Breast epithelium (tissue), 3 donors: ENCODE measurements around the gene DHRS3.

Experiments used
- CTCF ChIP-seq, 3 donors: fragments of 450-650 bp; IDR thresholded peaks; one replicate each; pipeline ENCODE4 v1.5.1; 2016 to 2017; ENCODE audit warnings: antibody characterized with exemption in 3 of 3, mild to moderate bottlenecking in 3 of 3, moderate library complexity in 3 of 3
- POLR2A ChIP-seq: fragments of 450-650 bp; IDR thresholded peaks from one replicate; pipeline ENCODE4 v1.6.1; 2016; ENCODE audit warnings: antibody characterized with exemption, mild to moderate bottlenecking, moderate library complexity
- POLR2AphosphoS5 ChIP-seq, 3 donors: sonication (generic); formaldehyde crosslinking; IDR thresholded peaks; one replicate each; pipeline ENCODE4 v1.6.1; 2017; ENCODE audit warnings: antibody characterized with exemption in 3 of 3

DNA sequence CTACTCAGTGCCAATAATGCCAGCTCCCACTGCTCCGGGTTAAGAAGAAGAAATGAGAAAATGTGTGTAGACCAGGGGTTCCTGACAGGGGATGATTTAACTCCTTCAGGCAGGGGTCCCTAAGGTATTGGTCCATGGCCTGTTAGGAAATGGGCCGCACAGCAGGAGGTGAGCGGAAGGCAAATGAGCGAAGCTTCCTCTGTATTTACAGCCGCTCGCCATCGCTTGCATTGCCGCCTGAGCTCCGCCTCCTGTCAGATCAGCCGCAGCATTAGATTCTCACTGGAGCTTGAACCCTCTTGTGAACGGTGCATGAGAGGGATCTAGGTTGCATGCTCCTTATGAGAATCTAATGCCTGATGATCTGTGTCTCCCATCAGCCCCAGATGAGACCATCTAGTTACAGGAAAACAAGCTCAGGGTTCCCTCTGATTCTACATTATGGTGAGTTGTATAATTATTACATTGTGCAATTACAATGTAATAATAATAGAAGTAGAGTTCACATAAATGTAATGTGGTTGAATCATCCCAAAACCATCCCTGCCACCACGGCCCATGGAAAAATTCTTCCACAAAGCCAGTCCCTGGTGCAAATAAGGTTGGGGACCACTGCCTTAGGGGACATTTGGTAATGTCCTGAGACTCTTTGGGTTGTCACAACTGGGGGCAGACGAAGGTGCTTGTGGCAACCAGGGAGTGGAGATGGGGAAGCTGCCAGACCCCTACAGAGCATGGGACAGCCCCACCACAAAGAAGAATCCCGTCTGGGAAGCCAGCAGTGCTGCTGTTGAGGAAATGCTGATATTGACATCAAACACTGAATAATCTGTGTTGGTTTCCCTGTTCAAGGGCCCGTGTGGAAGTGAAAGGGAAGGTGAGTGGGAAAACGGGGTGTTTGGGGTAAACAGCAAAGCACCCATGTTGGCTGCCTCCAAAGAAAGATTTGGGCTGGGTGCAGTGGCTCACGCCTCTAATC lies 60.8 kb downstream of the DHRS3 start:
- TF ChIP-seq CTCF (IDR thresholded peaks at IDR 0.05) (no peak), POLR2A (no peak), POLR2AphosphoS5 (IDR thresholded peaks at IDR 0.05) (no peak)
